ENCODE data around the gene TPH2.

DNA sequence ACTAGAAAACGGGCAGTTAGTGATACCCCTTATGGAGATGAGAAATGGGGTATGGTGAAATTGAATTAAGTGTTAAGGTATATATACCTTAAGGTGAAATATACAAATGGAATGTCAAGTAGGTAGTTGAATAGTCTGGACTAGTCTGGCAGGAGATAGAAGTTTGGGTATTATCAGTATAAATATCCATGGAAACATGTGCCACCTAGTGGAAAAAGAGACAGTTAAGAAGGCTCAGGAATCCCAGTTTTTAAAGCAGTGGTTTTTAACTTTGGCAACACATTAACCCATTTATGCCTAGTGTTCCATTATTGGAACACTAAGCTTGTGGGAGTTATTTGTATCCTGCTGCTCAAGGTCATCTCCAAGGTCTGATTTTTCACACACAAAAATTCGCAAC, 38.6 kb upstream of the TPH2 start:
- TF ChIP-seq NFE2L2 (conservative IDR thresholded peaks at IDR 0.05; ENCODE audit: low read length) (no peak), EP300 (IDR thresholded peaks at IDR 0.05) (no peak), POLR2A (IDR thresholded peaks at IDR 0.05; ENCODE audit: low read length) (no peak), REST (IDR thresholded peaks at IDR 0.05) (no peak), ZFP36 (IDR thresholded peaks at IDR 0.05; ENCODE audit: borderline replicate concordance, partially characterized antibody) (no peak), HDAC2 (IDR thresholded peaks at IDR 0.05) (no peak), NR3C1 (IDR thresholded peaks at IDR 0.05) (no peak), POLR2AphosphoS2 (conservative IDR thresholded peaks at IDR 0.05; ENCODE audit: low read length) (no peak), ESRRA (IDR thresholded peaks at IDR 0.05; ENCODE audit: borderline replicate concordance, low read length) (no peak)
- TF ChIP-seq, protein P1, sequence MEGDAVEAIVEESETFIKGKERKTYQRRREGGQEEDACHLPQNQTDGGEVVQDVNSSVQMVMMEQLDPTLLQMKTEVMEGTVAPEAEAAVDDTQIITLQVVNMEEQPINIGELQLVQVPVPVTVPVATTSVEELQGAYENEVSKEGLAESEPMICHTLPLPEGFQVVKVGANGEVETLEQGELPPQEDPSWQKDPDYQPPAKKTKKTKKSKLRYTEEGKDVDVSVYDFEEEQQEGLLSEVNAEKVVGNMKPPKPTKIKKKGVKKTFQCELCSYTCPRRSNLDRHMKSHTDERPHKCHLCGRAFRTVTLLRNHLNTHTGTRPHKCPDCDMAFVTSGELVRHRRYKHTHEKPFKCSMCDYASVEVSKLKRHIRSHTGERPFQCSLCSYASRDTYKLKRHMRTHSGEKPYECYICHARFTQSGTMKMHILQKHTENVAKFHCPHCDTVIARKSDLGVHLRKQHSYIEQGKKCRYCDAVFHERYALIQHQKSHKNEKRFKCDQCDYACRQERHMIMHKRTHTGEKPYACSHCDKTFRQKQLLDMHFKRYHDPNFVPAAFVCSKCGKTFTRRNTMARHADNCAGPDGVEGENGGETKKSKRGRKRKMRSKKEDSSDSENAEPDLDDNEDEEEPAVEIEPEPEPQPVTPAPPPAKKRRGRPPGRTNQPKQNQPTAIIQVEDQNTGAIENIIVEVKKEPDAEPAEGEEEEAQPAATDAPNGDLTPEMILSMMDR (IDR thresholded peaks at IDR 0.05), result peak; percentile 41; the same call in 2 of the 3 replicates
- TF ChIP-seq, protein P2, sequence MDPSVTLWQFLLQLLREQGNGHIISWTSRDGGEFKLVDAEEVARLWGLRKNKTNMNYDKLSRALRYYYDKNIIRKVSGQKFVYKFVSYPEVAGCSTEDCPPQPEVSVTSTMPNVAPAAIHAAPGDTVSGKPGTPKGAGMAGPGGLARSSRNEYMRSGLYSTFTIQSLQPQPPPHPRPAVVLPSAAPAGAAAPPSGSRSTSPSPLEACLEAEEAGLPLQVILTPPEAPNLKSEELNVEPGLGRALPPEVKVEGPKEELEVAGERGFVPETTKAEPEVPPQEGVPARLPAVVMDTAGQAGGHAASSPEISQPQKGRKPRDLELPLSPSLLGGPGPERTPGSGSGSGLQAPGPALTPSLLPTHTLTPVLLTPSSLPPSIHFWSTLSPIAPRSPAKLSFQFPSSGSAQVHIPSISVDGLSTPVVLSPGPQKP (IDR thresholded peaks at IDR 0.05; ENCODE audit: low read depth, low read length), result no peak
